ENCODE results near the gene TUBB4B.
"Not testable (repeated sequence)": the region's sequence is repeated elsewhere in the genome, so short reads cannot be mapped to it uniquely, and the experiment has no call there.

Gene TUBB4B

GRCh38 chr9:137253717-137254623 is 12.9 kb downstream of the TUBB4B start:
- DNase-seq: no peak

GRCh38 chr9:137254624-137255447 is 13.7 kb downstream of the TUBB4B start, which contains the start of gene NELFB:
Gene NELFB, plus strand, starts transcription at chr9:137255327.
- no peak for DNase-seq

- no peak for DNase-seq
These were observed 14.5 kb downstream of the TUBB4B start for GRCh38 chr9:137255448-137256114.

- no peak for DNase-seq
These were observed 15.3 kb downstream of the TUBB4B start for GRCh38 chr9:137256362-137256761.

- DNase-seq: no peak
These were observed 15.8 kb downstream of the TUBB4B start for GRCh38 chr9:137256856-137257255.

- not testable (repeated sequence) for DNase-seq
These were observed 21.3 kb downstream of the TUBB4B start for GRCh38 chr9:137262173-137262908.

- DNase-seq: no peak
These were observed 21.8 kb downstream of the TUBB4B start for GRCh38 chr9:137262909-137263285.

GRCh38 chr9:137263506-137263905 is 22.4 kb downstream of the TUBB4B start:
- no peak for DNase-seq

GRCh38 chr9:137264067-137264466 is 23.0 kb downstream of the TUBB4B start:
- no peak for DNase-seq

- no peak for DNase-seq
These were observed 24.5 kb downstream of the TUBB4B start for GRCh38 chr9:137265496-137266161.

GRCh38 chr9:137266162-137266527 is 25.1 kb downstream of the TUBB4B start:
- no peak for DNase-seq

- no peak for DNase-seq
These were observed 25.7 kb downstream of the TUBB4B start for GRCh38 chr9:137266585-137267453.

GRCh38 chr9:137267933-137268355 is 26.9 kb downstream of the TUBB4B start:
- DNase-seq: no peak

- no peak for DNase-seq
These were observed 27.6 kb downstream of the TUBB4B start for GRCh38 chr9:137268538-137269201.

- DNase-seq: no peak
These were observed 28.2 kb downstream of the TUBB4B start for GRCh38 chr9:137269231-137269772.

GRCh38 chr9:137270929-137271695 is 30.0 kb downstream of the TUBB4B start:
- DNase-seq: no peak

- no peak for DNase-seq
These were observed 30.6 kb downstream of the TUBB4B start for GRCh38 chr9:137271696-137272076.

- no peak for DNase-seq
These were observed 31.4 kb downstream of the TUBB4B start for GRCh38 chr9:137272241-137273094.
